T-helper 1 cell (primary cell): ENCODE results near the gene KLHDC4.
"Not testable (repeated sequence)": the region's sequence is repeated elsewhere in the genome, so short reads cannot be mapped to it uniquely, and the experiment has no call there.

ENCODE experiments used
- DNase-seq, 5 donors: peaks; one replicate each; pipeline ENCODE4 v3.0.0-alpha.2; 2012 to 2020
- total RNA-seq, 4 donors: gene quantifications; one replicate each; lab custom pipeline; 2026; lab: John Stamatoyannopoulos, UW

KLHDC4 gene
- total RNA-seq = 40.5 to 69.3 (median 55.1) reads per million in 4 donors

DNA sequence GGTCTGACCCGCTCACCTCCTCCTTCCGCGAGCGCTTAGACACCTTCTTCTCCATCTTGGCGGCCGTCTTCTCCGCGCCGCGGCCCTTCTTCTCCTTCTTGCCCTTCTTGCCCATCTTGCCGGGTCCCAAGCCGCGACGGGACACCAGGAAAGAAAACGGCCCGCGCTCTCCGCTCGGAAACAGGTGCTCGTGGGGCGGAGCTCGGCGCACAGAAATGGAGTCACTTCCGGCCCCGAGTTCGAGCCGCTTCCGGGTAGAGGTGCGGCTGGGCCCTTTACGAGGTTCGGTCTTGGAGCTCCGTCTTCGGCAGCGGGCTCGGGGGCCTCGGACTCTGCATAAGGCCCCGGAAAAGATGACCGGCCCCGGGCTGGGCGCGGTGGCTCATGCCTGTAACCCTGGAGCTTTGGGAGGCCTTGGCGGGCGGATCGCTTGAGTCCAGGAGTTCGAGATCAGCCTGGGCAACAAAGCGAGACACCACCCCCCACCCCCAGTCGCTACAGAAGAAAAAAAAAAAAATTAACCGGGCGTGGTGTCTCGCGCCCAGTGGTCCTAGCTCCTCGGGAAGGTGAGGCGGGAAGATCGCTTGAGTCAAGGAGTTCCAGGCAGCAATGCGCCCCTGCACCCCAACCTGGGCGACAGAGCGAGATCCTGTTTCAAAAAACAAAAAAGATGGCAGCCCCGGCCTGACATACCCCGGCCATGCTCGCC lies at the start of gene KLHDC4:
Gene KLHDC4 (minus strand): TSS at position 211 of the 709 bp plus-strand sequence. CDS start 96 bp downstream, at position 115.
- DNase-seq = peak; percentile 75 to 89 (median 84)

DNA sequence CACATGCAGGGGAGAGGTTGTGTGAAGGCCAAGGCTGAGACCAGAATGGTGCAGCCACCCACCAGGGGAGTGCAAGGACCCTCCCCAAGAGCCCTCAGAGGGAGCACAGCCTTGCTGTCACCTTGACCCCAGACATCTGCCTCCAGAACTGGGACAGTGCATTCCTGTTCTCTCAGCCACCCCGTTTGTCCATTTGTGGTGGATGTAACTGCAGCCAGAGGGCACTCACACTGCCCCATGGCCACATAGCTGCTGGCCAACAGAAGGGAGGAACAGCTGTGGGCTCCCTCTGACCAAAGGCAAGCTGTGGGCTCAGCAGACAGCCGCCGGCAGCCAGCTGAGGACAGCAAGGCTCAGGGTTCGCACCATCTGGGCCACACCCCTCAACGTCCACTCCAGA lies 49.8 kb upstream of the KLHDC4 start:
- no peak for DNase-seq

DNA sequence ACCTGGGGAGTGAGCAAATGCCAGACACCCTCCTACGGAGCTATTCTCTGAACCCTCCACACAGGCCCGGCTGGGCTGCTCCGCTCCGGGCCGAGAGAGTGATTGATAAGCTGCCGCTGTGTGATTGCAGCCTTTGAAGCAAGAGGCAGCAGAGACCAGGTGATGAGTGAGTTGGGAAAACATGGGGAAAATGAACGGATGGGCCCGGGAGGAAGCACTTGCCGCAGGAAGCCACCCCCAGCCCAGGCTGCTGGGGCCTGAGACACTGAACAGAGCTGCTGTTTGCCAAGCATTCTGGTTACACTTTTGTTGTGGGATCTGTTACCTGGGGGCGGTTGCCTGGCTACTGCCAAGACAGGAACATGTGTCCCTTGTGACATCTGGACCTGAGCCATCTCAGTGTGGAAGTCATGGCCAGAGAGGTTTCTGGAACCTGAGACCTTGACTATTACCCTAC lies 46.4 kb upstream of the KLHDC4 start:
- no peak for DNase-seq

DNA sequence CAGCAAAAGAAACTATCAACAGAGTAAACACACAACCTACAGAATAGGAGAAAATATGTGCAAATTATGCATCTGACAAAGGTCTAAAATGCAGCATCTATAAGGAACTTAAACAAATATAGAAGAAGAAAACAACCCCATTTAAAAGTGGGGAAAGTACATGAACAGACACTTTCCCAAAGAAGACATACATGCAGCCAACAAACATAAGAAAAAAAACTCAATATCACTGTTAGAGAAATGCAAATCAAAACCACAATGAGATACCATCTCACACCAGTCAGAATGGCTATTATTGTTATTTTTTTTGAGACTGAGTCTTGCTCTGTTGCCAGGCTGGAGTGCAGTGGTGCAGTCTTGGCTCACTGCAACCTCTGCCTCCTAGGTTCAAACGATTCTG lies 45.7 kb upstream of the KLHDC4 start:
- DNase-seq = not testable (repeated sequence)

DNA sequence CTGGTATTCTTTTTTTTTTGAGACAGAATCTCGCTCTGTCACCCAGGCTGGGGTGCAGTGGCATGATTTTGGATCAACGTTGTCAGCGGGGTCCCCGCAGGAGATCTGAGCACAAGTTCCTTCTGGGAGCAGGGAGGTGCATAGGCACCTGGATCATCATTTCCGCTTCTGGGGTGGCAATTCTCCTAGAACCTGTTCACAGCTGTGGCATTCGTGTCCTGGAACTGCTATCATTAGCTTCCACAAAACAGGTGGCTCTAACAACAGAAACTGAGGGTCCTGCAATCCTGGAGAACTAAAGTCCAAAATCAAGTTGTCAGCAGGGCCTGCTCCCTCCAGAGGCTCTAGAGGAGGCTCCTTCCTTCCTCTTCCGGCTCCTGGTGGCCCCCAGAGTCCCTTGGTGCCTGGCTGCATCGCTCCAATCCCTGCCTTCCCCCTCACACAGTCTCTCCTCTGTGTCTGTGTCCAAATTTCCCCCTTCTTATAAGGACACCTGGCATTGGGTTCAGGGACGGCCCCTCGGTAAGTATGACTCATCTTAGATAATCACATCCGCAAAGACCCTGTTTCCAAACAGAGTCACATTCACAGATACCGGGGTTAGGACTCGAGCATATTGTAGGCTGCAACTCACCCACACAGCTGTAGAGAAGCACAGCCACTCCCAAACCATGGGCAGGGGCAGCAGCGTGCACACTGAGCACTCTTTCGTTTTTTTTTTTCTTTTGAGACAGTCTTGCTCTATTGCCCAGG lies 43.5 kb upstream of the KLHDC4 start:
- DNase-seq = peak in 1 of 5 donors; percentile 35

DNA sequence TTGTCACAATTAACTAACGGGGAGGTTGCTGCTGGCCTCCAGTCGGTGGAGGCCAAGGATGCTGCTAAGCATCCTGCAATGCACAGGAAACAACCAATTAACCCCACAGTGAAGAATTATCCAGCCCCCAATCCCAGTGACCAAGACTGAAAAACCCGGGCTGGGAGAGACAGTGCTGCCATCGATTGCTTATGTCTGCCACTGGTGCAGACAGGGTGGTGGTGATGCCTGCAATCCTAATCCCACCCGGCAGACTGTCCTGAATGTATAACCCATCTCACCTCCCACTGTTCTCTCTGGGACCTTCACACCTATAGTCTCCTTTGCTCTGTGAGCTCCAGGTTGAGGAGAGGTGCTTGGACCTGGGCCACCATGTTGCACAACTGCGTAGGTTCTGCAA lies 42.3 kb upstream of the KLHDC4 start:
- DNase-seq = no peak

DNA sequence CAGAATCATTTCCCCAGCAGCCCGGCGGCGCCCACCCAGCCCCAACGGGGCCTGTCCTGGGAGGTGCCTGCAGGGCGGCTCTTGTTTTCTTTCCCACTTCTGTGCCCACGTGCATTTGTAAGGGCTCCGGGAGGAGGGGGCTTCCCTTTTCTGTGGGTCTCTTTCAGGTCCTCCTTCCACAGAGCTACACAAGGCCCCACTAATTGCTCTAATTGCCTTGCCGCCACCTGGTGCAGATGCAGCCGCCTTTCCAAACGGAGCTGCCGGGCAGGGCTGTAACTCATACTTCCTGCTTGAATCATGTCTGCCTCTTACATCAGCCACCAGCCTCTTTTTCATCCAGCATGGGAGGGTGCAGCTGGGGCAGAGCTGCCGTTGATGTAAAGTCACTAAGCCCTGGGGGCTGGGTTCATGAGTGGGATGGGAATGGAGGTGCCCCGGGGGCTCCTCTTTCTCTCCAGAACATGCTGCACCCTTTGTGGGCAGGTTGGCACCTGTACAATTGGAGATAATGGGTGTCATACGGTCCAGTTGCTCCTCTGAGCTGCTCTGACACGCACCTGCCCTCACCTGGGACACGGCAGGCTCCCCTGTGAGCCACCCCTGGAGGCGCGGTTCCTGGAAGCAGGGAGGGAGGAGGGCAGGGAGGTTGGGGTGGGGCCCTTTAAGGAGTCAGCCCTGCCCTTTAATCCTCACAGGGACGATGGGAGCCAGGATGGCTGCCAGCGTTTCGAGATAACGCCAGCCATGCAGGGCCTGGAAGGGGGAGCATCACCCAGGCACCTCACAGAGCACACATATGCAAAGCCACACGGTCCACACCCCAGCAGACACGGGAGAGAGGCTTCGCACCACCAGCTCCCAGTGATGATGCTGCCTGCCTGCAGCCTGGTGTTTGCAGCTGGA lies 41.1 kb upstream of the KLHDC4 start:
- DNase-seq = peak in 1 of 5 donors; percentile 90

DNA sequence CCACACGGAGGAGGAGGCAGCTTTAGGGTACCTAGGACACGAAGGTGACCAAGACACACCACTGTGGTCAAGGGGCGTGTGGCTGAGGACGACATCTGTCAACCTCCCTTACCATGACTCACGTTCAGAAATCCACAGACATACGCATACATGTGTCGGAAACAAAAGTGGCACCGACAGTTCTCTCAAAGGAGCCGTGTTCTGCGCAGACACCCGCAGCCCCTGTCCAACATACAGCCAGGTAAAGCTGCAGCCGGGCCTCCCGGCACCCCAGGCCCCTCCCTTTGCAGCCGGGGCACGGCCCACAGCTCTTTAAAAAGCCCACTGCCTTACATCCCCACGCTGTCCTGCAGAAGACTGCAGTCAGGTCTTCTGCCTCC lies 40.5 kb upstream of the KLHDC4 start:
- peak in 1 of 5 donors; percentile 60 for DNase-seq

DNA sequence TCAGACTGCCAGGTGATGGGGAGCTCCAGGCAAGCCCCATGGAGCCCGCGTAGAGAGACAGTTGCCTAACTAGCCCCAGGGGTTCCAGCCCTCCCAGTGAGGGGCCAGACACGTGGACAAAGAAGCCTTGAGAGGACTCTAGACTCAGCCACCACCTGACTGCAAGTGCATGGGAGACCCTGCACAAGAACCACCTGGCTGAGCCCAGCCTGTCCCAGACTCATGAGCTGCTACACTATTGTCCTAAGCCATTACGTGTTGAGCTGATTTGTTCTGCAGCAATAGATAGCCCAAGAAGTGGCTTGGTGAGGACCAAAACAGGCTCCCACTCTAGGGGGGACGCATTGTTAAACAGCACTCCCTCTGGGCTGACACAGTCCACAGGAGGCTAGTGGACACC lies 37.6 kb upstream of the KLHDC4 start:
- DNase-seq = no peak

DNA sequence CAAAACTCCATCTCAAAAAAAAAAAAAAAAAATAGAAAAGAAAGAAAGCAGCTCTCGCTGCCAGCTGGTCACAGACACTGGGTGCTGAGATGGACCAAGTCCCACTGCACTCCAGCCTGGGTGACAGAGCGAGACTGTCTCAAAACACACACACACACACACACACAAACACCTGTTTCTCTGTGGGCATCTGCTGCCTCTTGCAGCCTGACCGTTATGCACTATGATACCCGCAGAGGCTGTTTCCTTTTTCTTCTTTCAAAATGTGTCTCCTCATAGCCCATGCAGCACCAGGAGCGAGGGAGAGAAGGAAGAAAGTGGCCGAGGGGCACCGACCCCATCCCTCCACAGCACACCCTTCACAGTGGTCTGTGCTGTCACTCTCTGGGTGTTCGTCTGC lies 36.9 kb upstream of the KLHDC4 start:
- DNase-seq = no peak

DNA sequence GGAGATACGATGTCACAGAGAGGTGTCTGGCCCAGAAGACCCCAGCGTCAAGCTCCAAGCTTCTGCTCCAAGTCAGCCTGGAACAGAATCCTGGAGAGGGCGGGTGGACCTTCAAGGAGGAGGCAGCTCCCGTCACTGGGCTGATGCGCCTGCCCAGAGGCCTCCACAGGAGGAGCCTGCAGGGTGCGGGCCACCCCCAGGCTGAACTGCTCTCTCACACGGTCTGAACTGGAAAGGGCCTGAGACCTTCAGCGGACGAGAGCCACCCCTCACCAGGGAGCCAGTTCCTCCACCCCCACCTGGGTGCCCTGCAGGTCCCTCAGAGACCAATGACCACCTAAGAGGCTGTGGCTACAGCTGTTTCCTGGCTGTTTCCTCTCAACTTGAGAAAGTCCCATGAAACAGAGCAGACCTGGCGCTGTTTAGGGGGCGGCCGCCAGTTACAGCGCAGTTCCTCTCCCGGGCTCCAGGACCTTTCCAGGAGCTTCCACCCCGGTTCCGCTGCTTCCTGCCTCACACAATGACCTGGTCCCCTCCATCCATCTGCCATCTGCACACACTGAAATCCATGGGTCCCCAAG lies 36.0 kb upstream of the KLHDC4 start:
- no peak for DNase-seq

DNA sequence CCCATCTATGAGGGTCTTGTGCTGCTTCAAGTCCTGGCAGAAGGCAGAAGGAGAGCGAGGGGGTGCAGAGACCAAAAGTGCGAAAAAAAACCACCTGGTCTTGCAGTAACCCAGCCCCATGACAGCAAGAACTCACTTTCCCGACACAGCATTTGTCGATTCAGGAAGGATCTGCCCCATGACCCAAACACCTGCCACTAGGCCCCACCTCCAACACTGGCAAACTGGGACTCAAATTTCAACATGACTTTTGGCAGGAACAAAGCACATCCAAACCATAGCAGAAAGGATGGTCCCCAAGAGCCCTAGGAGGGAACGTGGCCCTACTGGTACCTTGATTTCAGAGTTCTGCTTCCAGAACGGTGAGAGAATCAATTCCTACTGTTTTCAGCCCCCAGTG lies 34.7 kb upstream of the KLHDC4 start:
- DNase-seq = no peak

DNA sequence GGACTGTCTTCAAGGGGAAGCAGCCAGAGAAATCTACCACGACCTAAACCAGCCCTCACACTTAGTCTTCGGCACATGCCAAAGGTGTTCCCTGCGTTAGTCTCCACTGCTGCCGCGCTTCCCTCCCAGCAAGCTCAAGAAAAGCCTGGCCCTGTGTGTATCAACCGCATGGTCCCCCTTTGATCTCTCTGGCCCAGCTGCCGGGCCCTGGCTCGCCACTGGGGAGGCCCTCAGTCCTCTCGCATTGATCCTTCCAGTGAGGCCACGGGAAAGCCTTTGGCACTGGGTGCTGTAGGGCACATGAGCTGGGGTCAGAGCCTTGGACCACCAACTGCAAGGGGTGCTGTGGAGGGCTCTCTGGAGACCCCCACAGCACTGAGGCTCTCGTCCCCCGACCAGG lies 29.6 kb upstream of the KLHDC4 start:
- no peak for DNase-seq

DNA sequence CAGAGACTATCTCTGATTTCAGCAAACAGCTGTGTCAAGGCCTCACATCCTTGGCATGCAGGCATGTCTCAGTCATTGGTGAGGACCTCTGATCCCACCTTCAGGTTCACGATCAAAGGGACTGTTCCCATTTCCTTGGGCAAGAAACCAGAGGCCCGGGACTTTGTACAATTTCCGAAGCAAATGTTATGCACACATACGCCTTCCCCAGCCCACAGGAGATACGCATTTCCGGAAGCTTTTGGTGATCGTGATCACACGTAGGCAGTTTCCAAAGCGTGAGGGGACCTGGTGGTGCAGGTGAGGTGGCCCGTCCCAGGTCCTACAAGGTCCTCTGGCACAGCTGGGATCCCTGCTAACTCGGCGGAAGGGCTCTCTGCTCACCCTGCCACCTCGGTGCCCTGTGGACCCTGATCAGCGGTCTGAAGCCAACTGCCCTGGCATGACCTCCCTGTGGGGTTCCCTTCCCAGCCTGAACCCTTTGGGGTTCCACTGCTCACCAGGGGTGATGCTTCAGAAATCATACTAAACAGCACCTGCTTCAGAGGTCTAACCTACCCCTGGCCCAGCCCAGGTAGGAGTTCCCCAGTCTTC lies 28.8 kb upstream of the KLHDC4 start:
- no peak for DNase-seq

DNA sequence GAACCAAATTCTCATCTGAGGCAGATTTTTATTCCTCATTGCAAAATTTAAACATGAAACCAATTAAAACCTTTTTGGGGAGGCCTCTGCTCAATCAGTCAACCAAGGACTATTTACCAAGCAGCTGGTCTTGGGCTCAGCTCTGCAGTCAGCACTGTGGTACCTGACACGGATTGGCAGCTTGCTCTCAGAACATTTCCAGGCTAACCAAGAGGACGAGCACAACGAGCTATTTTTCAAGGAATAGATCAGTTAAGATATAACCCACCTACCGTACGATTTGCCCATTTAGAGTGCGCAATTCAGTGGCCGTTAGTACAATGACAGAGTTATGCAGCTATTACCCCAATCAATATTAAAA lies 26.4 kb upstream of the KLHDC4 start:
- no peak for DNase-seq

DNA sequence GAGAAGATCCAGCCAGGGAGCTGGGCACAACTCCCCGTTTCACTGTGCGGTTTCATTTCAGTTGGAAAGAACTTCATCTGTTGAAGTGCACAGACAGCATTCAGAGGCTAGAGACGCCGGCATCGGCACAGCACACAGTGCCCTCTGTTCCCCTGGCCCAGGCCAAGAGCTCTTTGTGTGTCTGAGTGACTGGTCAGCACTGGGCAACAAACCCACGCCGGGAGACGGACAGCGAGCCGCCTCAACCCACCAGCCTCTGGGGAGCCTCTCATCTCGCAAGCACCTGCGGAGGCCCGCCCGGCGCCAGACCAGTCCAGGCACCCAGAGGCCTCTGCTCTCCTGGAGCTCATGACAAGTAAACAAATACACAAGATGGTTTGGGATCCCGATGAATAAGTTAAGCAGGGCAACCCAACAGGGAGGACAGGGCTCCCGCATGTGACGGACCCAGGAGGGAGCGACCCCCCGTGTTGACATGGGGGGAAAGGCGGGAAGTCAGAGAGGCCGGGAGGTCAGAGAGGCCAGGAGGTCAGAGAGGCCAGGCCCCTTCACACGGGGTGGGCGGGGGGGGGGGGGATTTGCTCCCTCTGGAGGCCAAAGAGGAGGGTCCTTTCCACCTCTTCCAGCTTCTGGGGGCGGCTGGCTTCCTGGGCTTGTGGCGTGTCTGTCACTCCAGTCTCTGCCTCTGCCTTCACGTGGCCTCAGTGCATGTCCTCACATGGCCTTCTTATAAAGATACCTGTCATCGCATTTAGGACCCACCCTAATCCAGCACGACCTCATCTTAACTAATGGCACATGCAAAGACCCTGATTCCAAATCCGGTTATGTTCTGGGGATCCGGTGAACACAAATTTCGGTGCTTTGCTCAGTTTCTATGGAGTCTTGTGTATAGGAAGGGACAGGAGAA lies 25.8 kb upstream of the KLHDC4 start:
- DNase-seq = no peak

DNA sequence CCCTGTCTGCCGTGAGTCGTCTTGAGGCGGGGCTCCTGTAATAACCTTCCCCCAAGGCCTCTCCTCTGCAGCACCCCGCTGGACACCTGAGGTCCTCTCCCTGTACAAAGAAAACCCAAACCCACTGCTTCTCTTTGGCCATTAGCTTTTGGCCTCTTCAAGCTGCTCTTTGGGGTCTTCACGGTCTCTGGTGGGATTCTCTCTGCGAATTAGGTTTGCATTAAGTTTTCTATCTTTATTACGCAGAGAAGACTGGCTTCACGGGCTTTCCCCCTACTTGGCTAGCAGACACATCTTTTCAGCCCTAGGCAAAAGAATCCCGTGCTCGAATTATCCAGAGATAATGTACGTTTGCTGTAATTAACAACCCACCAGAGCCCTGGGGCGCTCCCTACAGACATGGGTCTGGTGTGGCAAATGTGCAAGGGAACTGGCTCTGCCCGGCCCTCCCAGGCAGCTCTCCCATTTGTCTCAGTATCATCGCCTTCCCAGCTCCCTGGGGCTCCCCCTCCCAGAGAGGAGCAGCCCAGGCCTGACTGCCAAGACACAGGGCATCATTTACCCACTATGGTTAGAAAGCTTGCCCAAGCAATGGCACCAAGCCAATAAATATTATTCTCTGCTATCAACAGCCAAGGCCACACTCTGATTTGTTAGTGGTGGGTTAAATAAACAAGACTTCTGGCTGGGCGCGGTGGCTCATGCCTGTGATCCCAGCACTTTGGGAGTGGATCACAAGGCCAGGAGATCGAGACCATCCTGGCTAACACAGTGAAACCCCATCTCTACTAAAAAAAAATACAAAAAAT lies 24.7 kb upstream of the KLHDC4 start:
- DNase-seq = no peak

DNA sequence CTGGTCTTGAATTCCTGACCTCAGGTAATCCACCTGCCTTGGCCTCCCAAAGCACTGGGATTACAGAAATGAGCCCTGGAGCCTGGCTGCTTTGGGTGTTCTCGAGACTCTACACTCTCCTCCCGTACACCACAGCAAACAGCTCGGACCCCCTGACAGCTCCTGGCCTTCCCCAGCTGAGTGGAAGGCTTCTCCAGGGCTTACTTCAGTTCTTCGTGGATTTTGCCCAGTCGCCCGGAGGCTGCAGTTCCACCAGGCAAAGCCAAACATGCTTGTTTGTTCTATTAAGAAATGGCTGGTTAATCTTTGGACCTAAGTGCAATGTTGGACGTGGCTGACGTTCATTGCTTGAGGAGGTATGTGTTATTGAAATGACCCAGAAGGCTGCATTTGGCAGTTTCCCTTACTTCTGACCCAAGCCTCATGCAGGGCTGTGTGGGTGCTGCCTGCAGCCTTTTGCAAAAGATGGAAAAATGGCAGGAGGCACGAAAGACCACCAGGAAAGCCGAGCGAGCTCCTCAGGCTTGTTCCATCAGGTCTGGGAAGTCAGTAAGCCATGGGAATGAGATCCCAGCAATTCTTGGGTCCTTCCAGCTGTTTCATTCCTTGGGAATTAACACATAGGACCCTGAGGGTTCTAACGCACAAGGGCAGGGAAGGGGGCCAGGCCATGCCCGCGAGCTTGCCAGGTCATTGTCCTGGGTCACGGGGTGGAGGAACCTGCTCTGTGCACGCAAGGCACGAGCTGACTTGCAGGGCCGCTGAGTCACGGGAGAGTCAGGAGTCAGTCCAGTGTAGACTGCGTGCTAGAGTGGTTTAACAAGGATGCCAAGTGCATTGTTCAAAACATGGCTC lies 23.9 kb upstream of the KLHDC4 start:
- DNase-seq = no peak

DNA sequence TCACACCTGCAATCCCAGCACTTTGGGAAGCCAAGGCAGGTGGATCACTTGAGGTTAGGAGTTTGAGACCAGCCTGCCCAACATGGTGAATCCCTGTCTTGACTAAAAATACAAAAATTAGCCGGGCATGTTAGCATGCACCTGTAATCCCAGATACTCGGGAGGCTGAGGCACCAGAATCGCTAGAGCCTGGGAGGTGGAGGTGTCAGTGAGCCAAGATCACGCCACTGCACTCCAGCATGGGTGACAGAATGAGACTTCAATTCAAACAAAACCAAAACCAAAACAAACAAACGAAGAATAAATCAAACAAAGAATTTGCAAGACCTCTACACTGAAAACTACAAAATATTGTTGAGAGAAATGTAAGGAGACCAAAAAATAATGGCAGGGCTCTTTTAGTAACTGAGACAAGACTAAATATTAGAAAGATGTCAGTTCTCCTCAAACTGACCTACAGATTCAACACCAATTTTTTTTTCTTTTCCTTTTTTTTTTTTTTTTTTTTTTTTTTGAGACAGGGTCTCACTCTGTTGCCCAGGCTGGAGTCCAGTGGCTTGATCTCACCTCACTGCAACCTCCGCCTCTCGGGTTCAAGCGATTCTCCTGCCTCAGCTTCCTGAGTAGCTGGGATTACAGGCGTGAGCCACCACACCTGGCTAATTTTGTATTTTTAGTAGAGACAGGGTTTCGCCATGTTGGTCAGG lies 23.1 kb upstream of the KLHDC4 start:
- DNase-seq = not testable (repeated sequence)
